ENCODE measurements around the gene ITCH.
"Not testable (repeated sequence)": the region's sequence is repeated elsewhere in the genome, so short reads cannot be mapped to it uniquely, and the experiment has no call there.

The ITCH gene

DNA sequence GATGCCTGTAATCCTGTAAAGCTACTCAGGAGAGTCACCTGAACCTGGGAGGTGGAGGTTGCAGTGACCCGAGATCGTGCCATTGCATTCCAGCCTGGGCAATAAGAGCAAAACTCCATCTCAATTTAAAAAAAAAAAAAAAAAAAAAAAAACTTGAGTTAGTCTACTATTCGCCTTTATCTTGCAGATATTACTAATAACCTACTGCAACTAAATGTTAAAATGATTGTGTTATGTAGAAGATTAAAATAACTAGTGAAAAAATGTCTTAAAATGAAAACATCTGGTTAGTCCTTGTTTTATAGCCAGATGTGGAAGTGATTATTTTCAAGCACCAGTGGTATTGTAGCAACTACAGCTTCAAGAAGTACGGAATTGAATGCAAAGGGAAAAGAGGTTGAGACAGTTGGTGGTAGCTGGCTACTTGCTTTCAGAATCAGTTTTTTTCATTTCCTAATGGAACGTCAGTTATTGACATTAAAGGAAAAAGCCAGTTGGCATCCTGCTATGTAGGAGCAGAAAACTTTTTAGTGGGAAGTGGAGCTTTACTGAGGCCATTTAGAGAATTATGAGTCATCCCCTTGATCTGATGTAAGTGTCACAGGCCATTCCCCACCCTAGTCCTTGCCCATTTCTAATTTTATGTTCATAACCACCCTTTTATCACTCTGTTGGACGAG, 109.3 kb downstream of the ITCH start:
- peak; percentile 10 for DNase-seq

GRCh38 chr20:34473262-34473883, 110.3 kb downstream of the ITCH start:
- peak; percentile 53 for DNase-seq

- DNase-seq = peak; percentile 60
These were observed 113.1 kb downstream of the ITCH start for GRCh38 chr20:34475979-34476736.

- DNase-seq = no peak
These were observed 116.6 kb downstream of the ITCH start for GRCh38 chr20:34479627-34480026.

- not testable (repeated sequence) for DNase-seq
These were observed 119.1 kb downstream of the ITCH start for GRCh38 chr20:34482154-34482553.

DNA sequence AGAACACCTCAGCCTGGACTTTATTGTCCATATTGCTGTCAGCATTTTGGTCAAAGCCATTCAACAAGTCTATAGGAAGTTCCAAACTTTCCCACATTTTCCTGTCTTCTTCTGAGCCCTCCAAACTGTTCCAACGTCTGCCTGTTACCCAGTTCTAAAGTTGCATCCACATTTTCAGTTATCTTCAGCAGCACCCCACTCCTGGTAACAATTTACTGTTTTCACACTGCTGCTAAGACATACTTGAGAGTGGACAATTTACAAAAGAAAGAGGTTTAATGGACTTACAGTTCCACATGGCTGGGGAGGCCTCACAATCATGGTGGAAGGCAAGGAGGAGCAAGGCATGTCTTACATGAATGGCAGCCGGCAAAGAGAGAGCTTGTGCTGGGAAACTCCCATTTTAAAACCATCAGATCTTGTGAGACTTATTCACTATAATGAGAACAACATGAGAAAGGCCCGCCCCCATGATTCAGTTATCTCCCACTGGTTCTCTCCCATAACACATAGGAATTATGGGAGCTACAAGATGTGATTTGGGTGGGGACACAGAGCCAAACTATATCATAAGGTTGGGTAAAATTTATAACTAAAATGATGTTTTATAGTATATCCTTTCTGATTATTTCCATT, 120.6 kb downstream of the ITCH start:
- not testable (repeated sequence) for DNase-seq

DNA sequence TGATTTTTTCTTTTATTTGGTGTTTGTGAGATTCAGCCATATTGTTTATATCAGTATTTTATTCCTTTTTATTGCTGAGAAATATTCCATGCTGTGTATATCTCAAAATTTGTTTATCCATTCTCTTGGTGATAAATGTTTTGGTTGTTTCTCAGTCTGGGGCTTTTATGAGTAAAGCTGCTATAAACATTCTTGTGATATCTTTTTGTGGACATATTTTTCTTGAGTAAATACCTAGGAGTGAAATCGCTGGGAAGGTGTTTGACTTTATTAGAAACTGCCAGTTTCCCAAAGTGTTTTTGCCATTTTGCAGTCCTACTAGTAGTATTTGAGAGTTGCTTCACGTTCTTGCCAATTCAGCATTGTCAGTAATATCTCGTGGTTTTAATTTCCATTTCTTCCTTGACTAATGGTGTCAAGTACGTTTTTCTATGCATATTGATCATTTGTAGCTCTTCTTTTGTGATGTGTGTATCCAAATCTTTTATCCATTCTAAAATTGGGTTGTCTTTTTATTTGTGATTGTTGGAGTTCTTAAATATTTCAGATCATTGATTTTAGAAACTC, 122.1 kb downstream of the ITCH start:
- no peak for DNase-seq

DNA sequence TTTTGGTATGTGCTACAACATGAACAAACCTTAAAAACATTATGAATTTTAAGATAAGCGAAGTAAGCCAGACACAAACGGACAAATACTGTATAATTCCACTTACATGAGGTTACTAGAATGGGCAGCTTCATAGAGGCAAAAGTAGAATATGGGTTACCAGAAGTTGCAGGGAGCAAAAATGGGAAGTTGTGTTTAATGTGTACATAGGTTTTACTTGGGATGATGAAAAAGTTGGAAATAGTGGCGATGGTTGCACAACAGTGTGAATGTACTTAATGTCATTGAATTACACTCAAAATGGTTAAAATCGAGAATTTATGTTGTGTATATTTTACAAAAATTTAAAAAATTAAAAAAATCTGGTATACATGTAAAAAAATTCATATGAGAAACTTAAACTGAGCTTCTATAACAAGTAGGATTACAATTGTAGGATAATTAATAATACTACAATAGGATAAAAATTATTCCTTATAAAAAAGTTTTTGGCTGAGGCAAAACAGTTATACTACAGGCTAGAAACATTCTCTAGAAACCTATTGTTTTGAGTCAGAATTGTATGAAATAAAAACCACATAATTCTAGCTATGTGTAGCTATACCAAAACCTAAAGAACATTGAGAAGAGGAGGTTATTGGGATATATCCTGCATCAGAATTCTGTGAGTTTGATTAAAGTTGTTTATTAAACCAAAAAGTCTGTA, 128.3 kb downstream of the ITCH start:
- DNase-seq = no peak

DNA sequence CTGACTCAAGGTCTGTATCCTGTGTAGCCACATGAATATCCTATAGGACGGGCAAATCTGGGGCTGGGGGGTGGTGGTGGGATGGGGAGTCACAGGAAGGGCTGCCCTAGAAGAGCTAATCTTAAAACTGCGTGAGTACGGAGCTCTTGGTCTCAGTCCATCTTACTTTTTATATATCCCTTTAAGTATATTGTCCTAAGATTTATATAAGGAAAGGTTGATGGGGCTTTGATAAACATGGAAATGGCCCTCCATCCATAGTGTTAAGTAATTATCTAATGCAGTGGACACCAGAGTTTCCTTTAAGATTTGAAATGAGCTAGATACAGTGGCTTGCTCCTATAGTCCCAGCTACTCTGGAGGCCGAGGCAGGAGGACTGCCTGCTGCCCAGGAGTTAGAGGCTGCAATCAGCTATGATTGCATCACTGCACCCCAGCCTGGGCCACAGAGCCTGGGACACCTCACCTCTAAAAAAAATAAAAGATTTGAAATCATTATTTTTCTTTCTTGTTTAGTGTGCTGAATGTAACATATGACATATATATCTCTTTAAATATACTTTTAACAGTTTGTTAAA, 128.9 kb downstream of the ITCH start:
- DNase-seq = no peak

GRCh38 chr20:34493646-34494045, 130.6 kb downstream of the ITCH start:
- DNase-seq = no peak

- DNase-seq = no peak
These were observed 132.2 kb downstream of the ITCH start for GRCh38 chr20:34495307-34495706.

DNA sequence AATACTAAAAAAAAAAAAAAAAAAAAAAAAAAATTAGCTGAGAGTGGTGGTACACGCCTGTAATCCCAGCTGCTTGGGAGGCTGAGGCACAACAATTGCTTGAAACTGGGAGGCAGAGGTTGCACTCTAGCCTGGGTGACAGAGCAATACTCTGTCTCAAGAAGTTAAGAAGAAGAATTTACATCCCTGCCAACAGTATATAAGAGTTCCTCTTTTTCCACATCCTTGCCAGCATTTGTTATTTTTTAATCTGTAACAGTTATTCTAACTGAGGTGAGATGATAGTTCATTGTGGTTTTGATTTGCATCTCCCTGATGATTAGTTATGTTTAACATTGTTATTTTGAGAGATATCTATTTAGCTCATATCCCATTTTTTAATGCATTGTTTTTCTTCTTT, 132.8 kb downstream of the ITCH start:
- DNase-seq = no peak

- not testable (repeated sequence) for DNase-seq
These were observed 134.5 kb downstream of the ITCH start for GRCh38 chr20:34497596-34497995.

DNA sequence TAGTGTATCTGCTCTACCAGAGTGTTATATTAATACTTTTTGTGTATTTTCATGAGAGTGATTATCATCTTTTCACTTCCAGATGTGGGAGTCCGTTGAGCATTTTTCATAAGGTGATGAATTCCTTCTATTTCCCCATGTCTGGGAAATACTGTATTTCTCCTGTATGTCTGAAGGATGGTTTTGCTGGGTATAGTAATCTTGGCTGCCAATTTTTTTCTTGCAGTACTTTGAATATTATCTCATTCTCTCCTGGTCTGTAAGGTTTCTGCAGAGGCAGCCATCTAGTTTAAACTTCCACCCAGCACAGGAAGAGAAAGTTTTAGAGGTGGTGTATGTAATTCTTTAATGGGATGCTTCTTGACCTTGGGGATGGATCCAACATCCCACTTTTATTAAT, 137.8 kb downstream of the ITCH start:
- no peak for DNase-seq

DNA sequence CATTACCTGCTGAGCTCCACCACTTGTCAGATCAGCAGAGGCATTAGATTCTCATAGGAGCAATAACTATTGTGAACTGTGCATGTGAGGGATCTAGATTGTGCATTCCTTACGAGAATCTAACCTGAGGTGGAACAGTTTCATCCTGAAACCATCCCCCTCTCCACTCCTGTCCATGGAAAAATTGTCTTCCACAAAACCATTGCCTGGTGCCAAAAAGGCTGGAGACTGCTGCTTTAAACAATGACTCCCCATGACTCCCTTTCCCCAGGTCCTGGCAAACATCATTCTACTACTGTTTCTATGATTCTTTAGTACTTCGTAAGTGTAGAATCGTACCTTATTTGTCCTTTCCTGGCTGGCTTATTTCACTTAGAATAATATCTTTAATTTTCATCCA, 143.4 kb downstream of the ITCH start:
- no peak for DNase-seq

GRCh38 chr20:34507702-34508413, 144.8 kb downstream of the ITCH start:
- no peak for DNase-seq

DNA sequence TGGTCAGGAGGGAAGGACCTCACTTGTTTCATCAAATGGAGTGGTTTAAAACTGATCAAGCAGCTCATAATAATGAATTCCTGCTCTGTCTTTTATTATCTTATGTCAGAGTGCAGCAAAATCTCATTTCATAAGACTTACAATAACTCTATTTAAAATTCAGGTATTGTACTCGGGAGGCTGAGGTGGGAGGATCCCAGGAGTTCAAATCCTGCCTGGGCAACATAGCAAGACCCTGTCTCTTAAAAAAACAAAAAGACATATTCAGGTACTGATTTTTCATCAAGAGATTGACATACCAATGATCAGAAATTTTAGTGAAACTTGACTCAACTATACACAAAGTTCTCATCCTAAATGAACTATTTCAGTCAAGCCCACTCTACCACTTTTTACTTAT, 147.5 kb downstream of the ITCH start:
- no peak for DNase-seq

- no peak for DNase-seq
These were observed 148.8 kb downstream of the ITCH start for GRCh38 chr20:34511891-34512265.

DNA sequence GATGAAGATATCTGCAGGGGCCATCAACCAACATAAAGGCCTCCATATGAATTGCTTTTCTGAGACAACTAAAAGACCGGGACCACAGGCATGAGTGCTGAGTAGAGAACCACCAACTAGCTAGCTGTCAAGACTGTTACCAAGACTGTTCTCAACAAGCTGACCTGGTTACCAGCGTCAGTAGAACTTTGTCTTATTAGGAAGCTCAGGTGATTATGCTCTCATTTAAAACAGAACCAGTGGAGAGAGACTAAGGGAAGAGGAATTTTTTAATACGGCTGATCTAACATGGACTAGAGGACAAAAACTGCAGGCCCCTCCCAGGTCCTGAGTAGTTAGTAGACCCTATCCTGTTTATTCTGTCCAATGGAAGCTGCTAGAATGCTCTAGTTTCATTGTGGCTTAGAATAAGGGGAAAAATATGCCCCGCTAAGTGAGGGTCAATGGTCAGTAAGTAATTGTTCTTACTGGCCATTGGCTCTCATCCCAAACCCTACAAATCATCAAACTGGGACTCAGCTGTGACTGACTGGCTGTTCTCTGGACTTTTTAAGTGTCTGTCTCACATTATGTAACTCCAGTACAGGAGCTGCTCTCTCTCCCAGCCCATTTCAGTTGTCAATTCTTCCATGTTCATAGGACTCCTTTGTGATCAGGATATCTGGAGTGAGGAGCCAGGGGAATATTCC, 149.3 kb downstream of the ITCH start:
- DNase-seq = no peak

- no peak for DNase-seq
These were observed 149.9 kb downstream of the ITCH start for GRCh38 chr20:34512955-34513419.

DNA sequence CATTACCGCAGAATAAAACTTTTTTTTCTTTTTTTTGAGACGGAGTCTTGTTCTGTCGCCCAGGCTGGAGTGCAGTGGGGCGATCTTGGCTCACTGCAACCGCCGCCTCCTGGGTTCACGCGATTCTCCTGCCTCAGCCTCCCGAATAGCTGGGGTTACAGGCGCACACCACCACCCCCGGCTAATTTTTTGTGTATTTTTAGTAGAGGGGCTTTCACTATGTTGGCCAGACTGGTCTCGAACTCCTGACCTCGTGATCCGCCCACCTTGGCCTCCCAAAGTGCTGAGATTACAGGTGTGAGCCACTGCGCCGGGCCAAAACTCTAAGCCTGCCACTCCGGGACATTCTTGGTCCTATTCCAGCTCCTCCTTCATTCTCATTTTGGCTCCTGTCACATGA, 151.0 kb downstream of the ITCH start:
- not testable (repeated sequence) for DNase-seq

Data from eye (tissue), 1 donor.